ENCODE data around the gene DNAH9. TPM values are rescaled to one million over a fixed set of nuclear protein-coding genes. Genes with fewer than 3 reads are reported as not detected.

Gene DNAH9
- polyA plus RNA-seq, 2 donors: 0.12 TPM

- Histone ChIP-seq H3K36me3 (ENCODE audit: control insufficient read depth in 2 of 2, insufficient read depth in 2 of 2, low read length in 1 of 2) (no peaks in the 10 kb centered on the region), H3K4me1 (ENCODE audit: control insufficient read depth in 2 of 2, insufficient read depth in 2 of 2, low read length in 1 of 2) (peaks cover 0 to 2% of the 10 kb centered on the region in 2 donors), H3K27ac (ENCODE audit: low read depth in 2 of 2, low read length in 1 of 2) (no peak overlapping the region), H3K4me3 (ENCODE audit: low read depth in 1 of 2, low read length in 2 of 2) (no peak overlapping the region), H3K27me3 (ENCODE audit: control insufficient read depth in 1 of 2, insufficient read depth in 2 of 2, low read length in 2 of 2) (no peaks in the 10 kb centered on the region), H3K9me3 (ENCODE audit: control insufficient read depth in 2 of 2, insufficient read depth in 1 of 2, low read depth in 1 of 2, low read length in 1 of 2) (no peaks in the 10 kb centered on the region)
- WGBS, 2 donors: 28 to 33% methylated on average over 18 of the region's 18 CpGs
Measured at GRCh38 chr17:11644265-11645212, 46.3 kb downstream of the DNAH9 start.

GRCh38 chr17:11645426-11645825, 47.2 kb downstream of the DNAH9 start:
- 93 to 97% methylated on average over 2 of the region's 2 CpGs for WGBS, 2 donors
- no peak overlapping the region for H3K4me3 ChIP-seq (ENCODE audit: low read depth in 1 of 2, low read length in 2 of 2)
- no peaks in the 10 kb centered on the region for H3K36me3 ChIP-seq (ENCODE audit: control insufficient read depth in 2 of 2, insufficient read depth in 2 of 2, low read length in 1 of 2)
- no peaks in the 10 kb centered on the region for H3K27me3 ChIP-seq (ENCODE audit: control insufficient read depth in 1 of 2, insufficient read depth in 2 of 2, low read length in 2 of 2)
- no peaks in the 10 kb centered on the region for H3K4me1 ChIP-seq (ENCODE audit: control insufficient read depth in 2 of 2, insufficient read depth in 2 of 2, low read length in 1 of 2)
- H3K9me3 ChIP-seq (ENCODE audit: control insufficient read depth in 2 of 2, insufficient read depth in 1 of 2, low read depth in 1 of 2, low read length in 1 of 2): no peaks in the 10 kb centered on the region
- no peak overlapping the region for H3K27ac ChIP-seq (ENCODE audit: low read depth in 2 of 2, low read length in 1 of 2)

- WGBS, 2 donors: 75 to 86% methylated on average over 3 of the region's 3 CpGs
Measured at GRCh38 chr17:11651089-11651488, 52.8 kb downstream of the DNAH9 start.

GRCh38 chr17:11668618-11669017, 70.3 kb downstream of the DNAH9 start:
- H3K27me3 ChIP-seq (ENCODE audit: control insufficient read depth in 1 of 2, insufficient read depth in 2 of 2, low read length in 2 of 2): no peaks in the 10 kb centered on the region
- H3K9me3 ChIP-seq (ENCODE audit: control insufficient read depth in 2 of 2, insufficient read depth in 1 of 2, low read depth in 1 of 2, low read length in 1 of 2): no peaks in the 10 kb centered on the region
- H3K4me1 ChIP-seq (ENCODE audit: control insufficient read depth in 2 of 2, insufficient read depth in 2 of 2, low read length in 1 of 2): no peaks in the 10 kb centered on the region
- WGBS, 2 donors: 32 to 41% methylated on average over 1 of the region's 1 CpG
- H3K4me3 ChIP-seq (ENCODE audit: low read depth in 1 of 2, low read length in 2 of 2): no peak overlapping the region
- H3K36me3 ChIP-seq (ENCODE audit: control insufficient read depth in 2 of 2, insufficient read depth in 2 of 2, low read length in 1 of 2): no peaks in the 10 kb centered on the region
- no peak overlapping the region for H3K27ac ChIP-seq (ENCODE audit: low read depth in 2 of 2, low read length in 1 of 2)

More at GRCh38 chr17:11651089-11651488, 52.8 kb downstream of the DNAH9 start:
- H3K36me3 ChIP-seq (ENCODE audit: control insufficient read depth in 2 of 2, insufficient read depth in 2 of 2, low read length in 1 of 2): no peaks in the 10 kb centered on the region
- H3K27ac ChIP-seq (ENCODE audit: low read depth in 2 of 2, low read length in 1 of 2): no peak overlapping the region
- no peak overlapping the region for H3K4me3 ChIP-seq (ENCODE audit: low read depth in 1 of 2, low read length in 2 of 2)
- no peaks in the 10 kb centered on the region for H3K4me1 ChIP-seq (ENCODE audit: control insufficient read depth in 2 of 2, insufficient read depth in 2 of 2, low read length in 1 of 2)
- no peaks in the 10 kb centered on the region for H3K27me3 ChIP-seq (ENCODE audit: control insufficient read depth in 1 of 2, insufficient read depth in 2 of 2, low read length in 2 of 2)
- H3K9me3 ChIP-seq (ENCODE audit: control insufficient read depth in 2 of 2, insufficient read depth in 1 of 2, low read depth in 1 of 2, low read length in 1 of 2): no peaks in the 10 kb centered on the region

GRCh38 chr17:11671126-11671525, 72.9 kb downstream of the DNAH9 start:
- 43 to 53% methylated on average over 4 of the region's 4 CpGs for WGBS, 2 donors
- Histone ChIP-seq H3K4me1 (ENCODE audit: control insufficient read depth in 2 of 2, insufficient read depth in 2 of 2, low read length in 1 of 2) (no peaks in the 10 kb centered on the region), H3K4me3 (ENCODE audit: low read depth in 1 of 2, low read length in 2 of 2) (no peak overlapping the region), H3K36me3 (ENCODE audit: control insufficient read depth in 2 of 2, insufficient read depth in 2 of 2, low read length in 1 of 2) (no peaks in the 10 kb centered on the region), H3K9me3 (ENCODE audit: control insufficient read depth in 2 of 2, insufficient read depth in 1 of 2, low read depth in 1 of 2, low read length in 1 of 2) (no peaks in the 10 kb centered on the region), H3K27me3 (ENCODE audit: control insufficient read depth in 1 of 2, insufficient read depth in 2 of 2, low read length in 2 of 2) (no peaks in the 10 kb centered on the region), H3K27ac (ENCODE audit: low read depth in 2 of 2, low read length in 1 of 2) (no peak overlapping the region)

- no peaks in the 10 kb centered on the region for H3K9me3 ChIP-seq (ENCODE audit: control insufficient read depth in 2 of 2, insufficient read depth in 1 of 2, low read depth in 1 of 2, low read length in 1 of 2)
- no peak overlapping the region for H3K4me3 ChIP-seq (ENCODE audit: low read depth in 1 of 2, low read length in 2 of 2)
- no peaks in the 10 kb centered on the region for H3K36me3 ChIP-seq (ENCODE audit: control insufficient read depth in 2 of 2, insufficient read depth in 2 of 2, low read length in 1 of 2)
- 46 to 64% methylated on average over 2 of the region's 2 CpGs for WGBS, 2 donors
- H3K27ac ChIP-seq (ENCODE audit: low read depth in 2 of 2, low read length in 1 of 2): no peak overlapping the region
- H3K27me3 ChIP-seq (ENCODE audit: control insufficient read depth in 1 of 2, insufficient read depth in 2 of 2, low read length in 2 of 2): no peaks in the 10 kb centered on the region
- H3K4me1 ChIP-seq (ENCODE audit: control insufficient read depth in 2 of 2, insufficient read depth in 2 of 2, low read length in 1 of 2): peaks cover 0 to 4% of the 10 kb centered on the region in 2 donors
Measured at GRCh38 chr17:11682646-11683045, 84.4 kb downstream of the DNAH9 start.

GRCh38 chr17:11690681-11691080, 92.4 kb downstream of the DNAH9 start:
- no peaks in the 10 kb centered on the region for H3K27me3 ChIP-seq (ENCODE audit: control insufficient read depth in 1 of 2, insufficient read depth in 2 of 2, low read length in 2 of 2)
- no peaks in the 10 kb centered on the region for H3K9me3 ChIP-seq (ENCODE audit: control insufficient read depth in 2 of 2, insufficient read depth in 1 of 2, low read depth in 1 of 2, low read length in 1 of 2)
- no peak overlapping the region for H3K4me3 ChIP-seq (ENCODE audit: low read depth in 1 of 2, low read length in 2 of 2)
- no peak overlapping the region for H3K27ac ChIP-seq (ENCODE audit: low read depth in 2 of 2, low read length in 1 of 2)
- WGBS, 2 donors: 68 to 78% methylated on average over 5 of the region's 5 CpGs
- no peaks in the 10 kb centered on the region for H3K4me1 ChIP-seq (ENCODE audit: control insufficient read depth in 2 of 2, insufficient read depth in 2 of 2, low read length in 1 of 2)
- no peaks in the 10 kb centered on the region for H3K36me3 ChIP-seq (ENCODE audit: control insufficient read depth in 2 of 2, insufficient read depth in 2 of 2, low read length in 1 of 2)

- H3K4me3 ChIP-seq (ENCODE audit: low read depth in 1 of 2, low read length in 2 of 2): no peak overlapping the region
- no peak overlapping the region for H3K27ac ChIP-seq (ENCODE audit: low read depth in 2 of 2, low read length in 1 of 2)
- WGBS, 2 donors: 95 to 96% methylated on average over 9 of the region's 9 CpGs
- H3K36me3 ChIP-seq (ENCODE audit: control insufficient read depth in 2 of 2, insufficient read depth in 2 of 2, low read length in 1 of 2): no peaks in the 10 kb centered on the region
- H3K9me3 ChIP-seq (ENCODE audit: control insufficient read depth in 2 of 2, insufficient read depth in 1 of 2, low read depth in 1 of 2, low read length in 1 of 2): no peaks in the 10 kb centered on the region
- no peaks in the 10 kb centered on the region for H3K4me1 ChIP-seq (ENCODE audit: control insufficient read depth in 2 of 2, insufficient read depth in 2 of 2, low read length in 1 of 2)
- no peaks in the 10 kb centered on the region for H3K27me3 ChIP-seq (ENCODE audit: control insufficient read depth in 1 of 2, insufficient read depth in 2 of 2, low read length in 2 of 2)
Measured at GRCh38 chr17:11692688-11693087, 94.4 kb downstream of the DNAH9 start.

GRCh38 chr17:11693284-11693683, 95.0 kb downstream of the DNAH9 start:
- no peaks in the 10 kb centered on the region for H3K27me3 ChIP-seq (ENCODE audit: control insufficient read depth in 1 of 2, insufficient read depth in 2 of 2, low read length in 2 of 2)
- no peaks in the 10 kb centered on the region for H3K4me1 ChIP-seq (ENCODE audit: control insufficient read depth in 2 of 2, insufficient read depth in 2 of 2, low read length in 1 of 2)
- 94 to 96% methylated on average over 11 of the region's 11 CpGs for WGBS, 2 donors
- H3K36me3 ChIP-seq (ENCODE audit: control insufficient read depth in 2 of 2, insufficient read depth in 2 of 2, low read length in 1 of 2): no peaks in the 10 kb centered on the region
- H3K27ac ChIP-seq (ENCODE audit: low read depth in 2 of 2, low read length in 1 of 2): no peak overlapping the region
- no peaks in the 10 kb centered on the region for H3K9me3 ChIP-seq (ENCODE audit: control insufficient read depth in 2 of 2, insufficient read depth in 1 of 2, low read depth in 1 of 2, low read length in 1 of 2)
- no peak overlapping the region for H3K4me3 ChIP-seq (ENCODE audit: low read depth in 1 of 2, low read length in 2 of 2)

- 79 to 81% methylated on average over 3 of the region's 3 CpGs for WGBS, 2 donors
- Histone ChIP-seq H3K27me3 (ENCODE audit: control insufficient read depth in 1 of 2, insufficient read depth in 2 of 2, low read length in 2 of 2) (no peaks in the 10 kb centered on the region), H3K4me3 (ENCODE audit: low read depth in 1 of 2, low read length in 2 of 2) (no peak overlapping the region), H3K36me3 (ENCODE audit: control insufficient read depth in 2 of 2, insufficient read depth in 2 of 2, low read length in 1 of 2) (no peaks in the 10 kb centered on the region), H3K4me1 (ENCODE audit: control insufficient read depth in 2 of 2, insufficient read depth in 2 of 2, low read length in 1 of 2) (peaks cover 0 to 4% of the 10 kb centered on the region in 2 donors), H3K9me3 (ENCODE audit: control insufficient read depth in 2 of 2, insufficient read depth in 1 of 2, low read depth in 1 of 2, low read length in 1 of 2) (no peaks in the 10 kb centered on the region), H3K27ac (ENCODE audit: low read depth in 2 of 2, low read length in 1 of 2) (no peak overlapping the region)
Measured at GRCh38 chr17:11700668-11701067, 102.4 kb downstream of the DNAH9 start.
